ENCODE results near the gene SLC10A7. TPM values are rescaled to one million over a fixed set of nuclear protein-coding genes. Genes with fewer than 3 reads are reported as not detected.

The SLC10A7 gene
- total and polyA plus RNA-seq, 2 of the 4 experiments (the other 2 are of a cell fraction): 5.2 to 8.4 TPM

GRCh38 chr4:146514651-146515357 is 6.9 kb downstream of the SLC10A7 start:
- Histone ChIP-seq H3K18ac (ENCODE audit: low read depth, low read length) (no peak overlapping the region), H3K9me3 (ENCODE audit: control insufficient read depth, insufficient read depth, low read length) (no peaks in the 10 kb centered on the region), H3K56ac (ENCODE audit: extremely low read depth, insufficient read depth, low read length) (no peak overlapping the region), H2AK5ac (ENCODE audit: low read depth, low read length) (no peak overlapping the region), H3K9ac (ENCODE audit: low read depth, low read length) (no peak overlapping the region), H4K20me1 (ENCODE audit: insufficient read depth, low read length) (no peaks in the 10 kb centered on the region), H3K27ac (ENCODE audit: insufficient read depth, low read length) (no peak overlapping the region), H2BK20ac (ENCODE audit: low read depth, low read length) (no peak overlapping the region), H3K27me3 (ENCODE audit: control insufficient read depth, insufficient read depth, low read length) (no peaks in the 10 kb centered on the region), H3K36me3 (ENCODE audit: control insufficient read depth, insufficient read depth, low read length) (peaks cover 3% of the 10 kb centered on the region; the same call in 1 of the 2 replicates), H2BK120ac (ENCODE audit: low read depth, low read length) (no peak overlapping the region), H2BK15ac (ENCODE audit: low read depth, low read length) (no peak overlapping the region), H2BK5ac (ENCODE audit: low read depth, low read length, poor library complexity, severe bottlenecking) (no peak overlapping the region), H3K9me1 (ENCODE audit: insufficient read depth, low read length) (no peaks in the 10 kb centered on the region), H3K4ac (ENCODE audit: low read depth, low read length) (no peak overlapping the region), H3K14ac (replicated peaks; ENCODE audit: low read depth, low read length) (no peak overlapping the region), H4K8ac (ENCODE audit: low read depth in 2 of 2, low read length in 2 of 2) (no peak overlapping the region), H3K4me2 (ENCODE audit: low read depth, low read length) (no peak overlapping the region), H2AFZ (replicated peaks; ENCODE audit: low read length, poor library complexity) (no peak overlapping the region), H3K23ac (ENCODE audit: low read depth, low read length) (no peak overlapping the region), H3K79me1 (ENCODE audit: low read depth in 1 of 2, low read length in 2 of 2) (peaks cover 10 to 19% of the 10 kb centered on the region in 2 experiments; a peak in 3 of 4 replicates), H2AK9ac (replicated peaks; ENCODE audit: low read depth, low read length, poor library complexity) (no peak overlapping the region), H4K91ac (ENCODE audit: insufficient read depth, low read depth, low read length) (no peak overlapping the region), H3K4me1 (ENCODE audit: control insufficient read depth, insufficient read depth, low read length) (no peaks in the 10 kb centered on the region), H4K5ac (ENCODE audit: low read depth, low read length) (no peak overlapping the region), H3K4me3 (ENCODE audit: insufficient read depth, low read depth, low read length) (no peak overlapping the region)
- intact Hi-C loops (cut with micrococcal nuclease): no loop called here
- ATAC-seq (ENCODE audit: low read depth) (no peak), DNase-seq (no peak)
- no peak for TF ChIP-seq RCOR1 (IDR thresholded peaks at IDR 0.05; ENCODE audit: insufficient replicate concordance, low read length)
- no peak for TF ChIP-seq RFX5 (IDR thresholded peaks at IDR 0.05; ENCODE audit: low read depth, low read length)
- TF ChIP-seq USF2 (IDR thresholded peaks at IDR 0.05; ENCODE audit: low read depth, low read length): no peak
- no peak for TF ChIP-seq MXI1 (IDR thresholded peaks at IDR 0.05; ENCODE audit: borderline replicate concordance, low read depth, low read length)
- TF ChIP-seq ELK1 (IDR thresholded peaks at IDR 0.05; ENCODE audit: borderline replicate concordance, low read depth, low read length): no peak
- TF ChIP-seq FOS (IDR thresholded peaks at IDR 0.05; ENCODE audit: low read depth, low read length): no peak
- no peak for TF ChIP-seq RAD21 (IDR thresholded peaks at IDR 0.05; ENCODE audit: low read length)
- TF ChIP-seq POLR2A (IDR thresholded peaks at IDR 0.05; ENCODE audit: low read depth, low read length): no peak
- no peak for TF ChIP-seq SMC3 (IDR thresholded peaks at IDR 0.05; ENCODE audit: low read depth, low read length)
- no peak for TF ChIP-seq MAFK (IDR thresholded peaks at IDR 0.05; ENCODE audit: low read depth, low read length)
- TF ChIP-seq CEBPB (IDR thresholded peaks at IDR 0.05; ENCODE audit: low read depth, low read length): no peak
- POLR2A ChIA-PET (ENCODE audit: unreplicated experiment): no interaction called here
- dilution Hi-C loops (cut with HindIII; ENCODE audit: low sequenced_read_pairs, unreplicated experiment): no loop called here
- in situ Hi-C loops (cut with MboI; ENCODE audit: low sequenced_read_pairs): no loop called here
- CTCF ChIA-PET: no interaction called here
- no CpG with 5 or more reads among the region's 7 CpGs for WGBS, 2 experiments (ENCODE audit: extremely low coverage in 2 of 2, insufficient read length in 1 of 2)
- no TSS peak for BruUV-seq (replicated peaks)
